ENCODE measurements around the gene F2RL3.

F2RL3 gene

DNA sequence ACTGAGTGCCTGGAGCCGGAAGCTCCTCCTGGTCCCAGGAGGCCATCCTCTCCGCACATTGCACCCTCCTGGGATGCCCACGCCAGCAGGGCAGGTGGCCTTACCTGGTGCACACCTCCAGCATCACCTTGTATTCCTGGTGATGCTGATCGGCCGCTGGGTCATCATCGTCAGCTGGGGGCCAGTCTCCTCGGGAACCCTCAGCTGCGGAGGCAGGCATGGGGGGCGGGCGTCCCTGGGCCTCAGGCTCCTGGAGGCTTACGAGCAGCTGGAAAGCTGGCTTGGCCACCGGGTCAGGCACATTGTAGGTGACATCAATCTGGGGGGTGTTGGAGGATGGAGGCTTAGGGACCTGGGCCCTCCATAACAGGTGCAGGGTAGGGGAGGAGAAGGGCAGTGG, 13.7 kb downstream of the F2RL3 start:
- H3K27ac ChIP-seq = no peak overlapping the region
- TF ChIP-seq, protein P1, sequence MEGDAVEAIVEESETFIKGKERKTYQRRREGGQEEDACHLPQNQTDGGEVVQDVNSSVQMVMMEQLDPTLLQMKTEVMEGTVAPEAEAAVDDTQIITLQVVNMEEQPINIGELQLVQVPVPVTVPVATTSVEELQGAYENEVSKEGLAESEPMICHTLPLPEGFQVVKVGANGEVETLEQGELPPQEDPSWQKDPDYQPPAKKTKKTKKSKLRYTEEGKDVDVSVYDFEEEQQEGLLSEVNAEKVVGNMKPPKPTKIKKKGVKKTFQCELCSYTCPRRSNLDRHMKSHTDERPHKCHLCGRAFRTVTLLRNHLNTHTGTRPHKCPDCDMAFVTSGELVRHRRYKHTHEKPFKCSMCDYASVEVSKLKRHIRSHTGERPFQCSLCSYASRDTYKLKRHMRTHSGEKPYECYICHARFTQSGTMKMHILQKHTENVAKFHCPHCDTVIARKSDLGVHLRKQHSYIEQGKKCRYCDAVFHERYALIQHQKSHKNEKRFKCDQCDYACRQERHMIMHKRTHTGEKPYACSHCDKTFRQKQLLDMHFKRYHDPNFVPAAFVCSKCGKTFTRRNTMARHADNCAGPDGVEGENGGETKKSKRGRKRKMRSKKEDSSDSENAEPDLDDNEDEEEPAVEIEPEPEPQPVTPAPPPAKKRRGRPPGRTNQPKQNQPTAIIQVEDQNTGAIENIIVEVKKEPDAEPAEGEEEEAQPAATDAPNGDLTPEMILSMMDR (conservative IDR thresholded peaks at IDR 0.05) = no peak

DNA sequence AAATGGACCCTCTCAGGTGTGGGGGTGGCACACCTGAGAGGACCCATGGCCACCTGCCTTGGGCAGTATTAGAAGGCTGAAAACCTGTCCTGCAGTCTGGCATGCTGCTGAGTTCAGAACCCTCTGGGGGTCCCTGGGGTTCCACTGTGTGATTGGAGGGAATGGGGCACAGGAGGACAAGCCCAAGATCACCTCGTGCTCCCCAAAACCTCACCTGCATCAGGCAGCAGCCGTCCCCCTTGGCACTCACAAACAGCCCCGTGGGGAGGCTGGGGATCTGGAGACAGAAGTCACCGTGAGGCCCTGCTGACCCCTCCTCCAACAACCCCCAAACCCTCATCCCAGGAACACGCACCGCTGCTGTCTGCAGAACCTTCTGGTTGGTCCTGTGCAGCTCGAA, 14.5 kb downstream of the F2RL3 start:
- H3K27ac ChIP-seq = no peak overlapping the region
- TF ChIP-seq, protein P1 (conservative IDR thresholded peaks at IDR 0.05) = no peak

DNA sequence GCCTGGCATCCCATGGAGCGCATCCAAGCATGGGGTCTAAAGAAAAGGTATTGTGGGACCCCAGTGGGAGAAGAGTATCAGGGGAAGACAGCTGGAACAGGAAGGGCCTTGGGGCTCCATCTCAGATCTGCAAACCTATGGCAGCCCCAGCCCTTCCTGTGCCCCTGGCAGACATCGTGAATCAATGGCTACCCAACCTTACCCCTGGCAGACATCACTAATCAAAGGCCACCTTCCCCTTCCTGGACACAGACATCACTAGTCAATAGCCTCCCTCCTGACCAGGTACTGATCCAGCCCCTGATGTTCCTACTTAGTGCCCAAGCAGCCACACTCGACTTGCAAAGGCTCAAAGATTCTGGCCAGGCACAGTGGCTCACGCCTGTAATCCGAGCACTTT, 15.8 kb downstream of the F2RL3 start:
- H3K27ac ChIP-seq = no peak overlapping the region
- TF ChIP-seq, protein P1 (conservative IDR thresholded peaks at IDR 0.05) = no peak

DNA sequence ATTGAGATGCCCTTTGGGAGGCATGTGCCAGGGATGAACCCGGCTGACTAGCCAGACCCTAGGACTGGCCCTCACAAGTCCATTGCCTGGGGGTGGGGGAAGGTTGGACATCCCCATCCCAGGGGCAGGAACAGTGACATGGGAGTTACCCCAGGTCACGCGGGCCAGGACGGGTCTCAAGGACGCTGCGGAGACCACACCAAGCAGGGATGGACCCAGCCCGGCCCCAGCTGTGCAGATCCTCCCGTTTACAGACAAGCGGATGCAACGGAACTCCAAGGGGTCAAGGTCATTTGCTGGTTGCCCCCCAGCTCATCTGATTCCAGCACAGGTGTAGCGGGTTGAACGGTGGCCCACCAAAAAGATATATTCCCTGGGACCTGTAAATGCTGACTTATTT, 20.0 kb downstream of the F2RL3 start:
- no peak overlapping the region for H3K27ac ChIP-seq
- TF ChIP-seq, protein P1 (conservative IDR thresholded peaks at IDR 0.05) = no peak

DNA sequence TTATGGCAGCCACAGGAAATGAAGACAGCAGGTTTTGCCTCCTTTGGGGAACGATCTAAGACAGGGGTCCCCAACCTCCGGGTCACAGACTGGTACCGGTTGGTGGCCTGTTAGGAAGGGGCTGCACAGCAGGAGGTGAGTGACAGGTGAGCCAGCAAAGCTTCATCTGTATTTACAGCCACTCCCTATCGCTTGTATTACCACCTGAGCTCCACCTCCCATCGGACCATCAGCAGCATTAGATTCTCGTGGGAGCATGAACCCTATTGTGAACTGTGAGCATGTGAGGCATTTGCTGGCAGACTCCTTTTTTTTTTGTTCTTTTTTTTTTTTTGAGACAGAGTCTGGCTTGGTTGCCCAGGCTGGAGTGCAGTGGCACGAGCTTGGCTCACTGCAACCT, 22.2 kb downstream of the F2RL3 start:
- TF ChIP-seq, protein P1 (conservative IDR thresholded peaks at IDR 0.05) = no peak
- H3K27ac ChIP-seq = no peak overlapping the region

DNA sequence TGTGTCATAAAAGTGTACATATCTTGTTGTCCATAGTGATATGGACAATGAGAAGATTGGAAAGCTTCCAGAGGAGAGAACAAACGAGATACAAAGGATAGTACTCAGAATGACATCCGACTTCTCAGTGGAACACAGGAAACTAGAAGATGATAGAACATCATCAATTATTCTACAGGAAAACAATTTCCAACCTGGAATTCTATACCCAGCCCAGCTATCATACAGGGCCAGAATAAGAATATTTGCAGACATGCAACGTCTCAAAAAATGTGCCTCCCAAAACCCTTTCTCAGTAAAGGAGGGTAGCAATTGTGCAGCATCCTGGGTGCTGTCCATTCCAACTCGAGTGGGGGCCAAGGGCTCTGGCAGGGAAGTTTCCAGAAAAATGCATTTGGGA, 24.0 kb downstream of the F2RL3 start:
- TF ChIP-seq, protein P1 (conservative IDR thresholded peaks at IDR 0.05) = no peak
- H3K27ac ChIP-seq = no peak overlapping the region

DNA sequence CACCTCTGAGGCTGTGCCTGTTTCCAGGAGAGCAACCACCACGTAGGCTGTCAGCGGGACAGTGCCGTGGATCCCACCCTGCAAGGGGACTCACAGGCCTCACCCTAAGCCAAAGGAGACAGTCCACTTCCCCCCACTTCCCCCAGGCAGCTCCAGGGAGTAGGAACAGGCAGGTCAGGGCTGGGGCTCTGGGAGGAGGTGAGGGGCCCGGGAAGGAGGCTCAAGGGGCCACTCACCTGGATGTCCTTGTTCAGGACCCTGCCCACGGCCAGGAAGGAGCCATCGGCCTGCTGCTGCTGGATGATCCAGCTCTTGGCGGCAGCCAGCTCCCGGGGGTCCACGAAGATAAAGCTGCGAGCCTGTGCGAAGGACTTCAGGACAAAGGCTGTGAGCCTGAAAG, 25.6 kb downstream of the F2RL3 start:
- TF ChIP-seq, protein P1 (conservative IDR thresholded peaks at IDR 0.05) = no peak
- no peak overlapping the region for H3K27ac ChIP-seq

DNA sequence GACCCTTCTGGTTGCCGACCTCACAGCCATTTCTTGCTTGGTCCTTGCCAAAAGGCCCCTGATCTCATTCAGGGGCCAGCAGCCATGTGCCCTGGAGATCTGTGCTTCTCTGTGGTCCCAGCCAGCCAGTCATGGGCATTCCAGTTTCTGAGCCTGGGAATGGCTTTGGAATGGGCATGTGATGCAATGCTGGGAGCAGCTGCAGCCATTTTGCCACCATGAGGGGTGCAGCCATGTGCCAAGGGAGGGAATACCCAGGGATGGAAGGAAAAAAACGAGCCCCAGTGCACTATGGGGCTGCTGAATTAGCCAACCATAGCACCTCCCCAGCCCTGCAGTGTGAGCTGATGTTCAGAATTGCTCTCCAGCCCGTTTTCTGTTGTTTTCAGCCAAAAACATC, 26.3 kb downstream of the F2RL3 start:
- TF ChIP-seq, protein P1 (conservative IDR thresholded peaks at IDR 0.05) = no peak
- H3K27ac ChIP-seq = no peak overlapping the region
